CD4-positive, alpha-beta T cell treated with Interleukin-4 for 4 hours (primary cell): ENCODE data around the gene TEC.

ENCODE experiments used
- DNase-seq: peaks from one replicate; pipeline ENCODE4 v3.0.0-alpha.2; 2020

The TEC gene

DNA sequence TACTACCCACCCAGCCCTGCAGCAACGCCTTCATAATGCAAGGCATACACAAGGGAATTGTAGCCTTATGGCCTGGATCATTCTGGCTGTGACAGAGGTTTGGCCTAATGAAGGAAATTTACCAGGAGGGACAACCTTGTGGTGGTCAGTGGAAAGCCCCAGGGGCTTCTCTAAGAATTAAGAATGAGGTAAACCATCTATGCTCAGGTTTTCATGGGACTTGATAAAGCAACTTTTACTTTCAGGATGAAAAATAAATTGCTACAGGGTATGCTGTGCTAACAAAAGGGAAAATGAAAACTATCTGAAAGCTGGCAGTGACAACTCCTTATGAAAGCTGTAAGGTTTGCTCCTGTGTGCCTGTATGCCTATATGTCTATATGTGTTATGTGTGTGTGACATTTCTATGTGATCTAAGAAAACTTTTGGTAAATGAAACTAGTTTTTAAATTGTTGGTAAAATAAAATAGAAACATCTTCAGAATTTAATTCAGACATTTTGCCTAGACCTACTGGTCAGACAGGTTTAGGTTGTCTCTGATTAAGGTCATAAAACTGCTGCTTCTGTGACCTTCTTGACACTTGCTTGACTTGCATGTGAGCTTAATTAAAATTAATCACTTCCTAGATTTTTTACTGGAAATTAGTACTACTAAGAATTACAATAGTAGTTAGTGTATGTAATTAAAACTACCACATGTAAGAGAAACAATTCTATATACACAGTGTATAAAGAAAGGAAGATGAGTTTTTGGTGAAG is 115.7 kb downstream of the TEC start:
- no peak for DNase-seq

DNA sequence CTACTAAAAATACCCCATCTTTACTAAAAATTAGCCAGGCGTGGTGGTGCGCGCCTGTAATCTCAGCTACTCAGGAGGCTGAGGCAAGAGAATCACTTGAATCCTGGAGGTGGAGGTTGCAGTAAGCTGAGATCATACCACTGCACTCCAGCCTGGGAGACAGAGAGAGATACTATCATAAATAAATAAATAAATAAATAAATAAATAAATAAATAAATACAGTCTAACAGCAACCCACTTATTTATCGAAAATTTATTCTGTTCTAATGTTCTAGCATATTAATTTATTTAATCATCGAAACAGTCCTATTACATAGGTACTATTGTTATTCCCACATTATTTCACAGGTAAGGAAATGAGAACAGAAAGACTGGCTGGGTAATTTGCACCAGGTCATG is 117.4 kb downstream of the TEC start:
- no peak for DNase-seq

DNA sequence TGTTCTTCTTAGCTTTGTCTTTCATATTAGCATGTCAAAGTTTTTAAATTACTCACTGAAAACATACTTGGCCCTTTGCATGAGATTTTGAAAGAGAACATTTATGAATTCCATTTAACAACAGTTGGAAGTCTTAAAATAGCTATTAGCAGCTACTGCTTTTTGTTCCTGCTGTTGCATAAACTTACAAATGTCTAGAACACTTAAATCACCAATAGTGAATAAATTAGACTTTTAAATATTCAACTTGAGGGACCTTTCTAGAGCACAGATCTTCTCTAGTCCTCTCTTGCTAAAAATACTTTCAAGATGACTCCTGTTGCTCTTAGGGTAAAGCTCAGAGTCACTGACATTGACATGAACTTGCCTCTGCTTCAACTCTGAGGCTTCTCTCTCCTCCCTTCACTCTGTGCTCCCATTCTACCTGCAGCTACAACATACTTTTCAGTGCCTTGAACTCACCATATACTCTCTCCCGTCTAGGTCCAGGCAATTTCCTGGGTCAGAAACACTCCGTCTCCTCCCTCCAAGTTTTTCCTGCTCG is 119.7 kb downstream of the TEC start:
- DNase-seq: no peak

DNA sequence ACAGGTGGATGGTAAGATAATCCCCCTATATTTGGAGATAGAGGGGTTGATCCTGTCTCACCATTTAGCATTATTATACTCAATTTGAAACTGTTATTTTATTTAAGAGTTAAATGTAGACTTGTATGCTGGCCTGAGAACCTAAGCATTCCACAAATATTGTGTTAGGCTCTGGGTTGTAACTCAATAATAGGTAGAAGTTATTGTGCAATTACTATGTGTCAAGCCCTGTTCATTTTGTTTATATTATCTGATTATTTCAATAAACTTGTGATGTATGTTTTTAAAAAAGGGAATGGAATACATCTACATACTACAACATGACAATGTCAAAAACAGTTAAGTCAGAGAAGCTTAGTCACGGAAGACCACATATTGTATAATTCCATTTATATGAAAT is 122.0 kb downstream of the TEC start:
- DNase-seq: no peak

DNA sequence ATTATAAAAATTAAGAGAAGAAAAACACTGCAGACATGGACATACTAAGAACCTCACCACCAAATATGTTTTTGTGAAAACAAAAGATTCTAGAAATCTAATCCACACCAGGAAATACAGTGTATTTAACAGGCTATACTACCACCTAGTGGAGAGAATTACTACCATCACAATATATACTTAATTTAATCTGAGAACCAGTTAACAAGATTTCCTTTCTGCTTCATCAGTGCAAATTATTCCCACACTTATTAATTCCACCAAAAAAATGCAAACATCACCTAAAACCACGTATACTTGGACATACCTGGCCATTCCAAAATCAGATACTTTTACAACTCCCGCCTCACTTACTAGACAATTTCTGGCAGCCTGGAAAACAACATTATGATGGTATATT is 128.6 kb downstream of the TEC start:
- DNase-seq: peak; percentile 63

DNA sequence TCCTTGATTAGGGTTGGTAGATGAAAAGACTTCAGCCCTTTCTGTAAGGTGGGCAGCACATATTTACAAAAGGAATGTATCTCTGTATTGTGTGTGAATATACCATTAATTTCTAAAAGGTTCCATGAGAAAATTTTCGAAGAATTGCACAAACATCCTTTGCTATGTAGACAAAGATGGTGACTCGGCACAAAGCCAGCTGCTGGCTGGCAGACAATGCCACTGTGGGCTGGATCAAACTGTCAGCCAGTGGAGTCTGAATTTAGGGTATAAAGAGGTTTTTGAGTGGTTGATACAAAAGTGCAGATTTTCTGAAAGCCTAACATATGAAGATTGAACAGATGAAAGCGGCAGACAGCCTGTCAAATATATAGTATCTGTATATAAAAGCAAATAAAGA is 129.9 kb downstream of the TEC start:
- peak; percentile 37 for DNase-seq

DNA sequence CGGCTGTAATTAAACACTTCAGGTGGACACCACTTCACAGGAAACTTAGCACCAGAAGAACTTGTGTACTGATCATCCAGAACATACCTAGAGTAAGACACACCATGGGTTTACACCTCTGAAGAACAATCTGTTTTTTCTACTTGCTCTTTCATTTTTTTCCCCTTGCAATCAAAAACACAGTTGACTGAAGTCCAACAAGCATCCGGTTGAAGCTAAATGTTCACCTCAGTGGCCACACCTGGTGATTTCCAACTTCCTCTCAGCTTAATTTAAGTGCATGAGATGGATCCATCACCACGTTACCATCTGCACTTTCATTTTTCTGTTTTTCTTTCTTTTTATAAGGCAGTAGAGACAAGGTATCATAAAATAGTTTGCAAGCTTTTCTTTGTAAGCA is 130.7 kb downstream of the TEC start:
- DNase-seq: peak; percentile 70

DNA sequence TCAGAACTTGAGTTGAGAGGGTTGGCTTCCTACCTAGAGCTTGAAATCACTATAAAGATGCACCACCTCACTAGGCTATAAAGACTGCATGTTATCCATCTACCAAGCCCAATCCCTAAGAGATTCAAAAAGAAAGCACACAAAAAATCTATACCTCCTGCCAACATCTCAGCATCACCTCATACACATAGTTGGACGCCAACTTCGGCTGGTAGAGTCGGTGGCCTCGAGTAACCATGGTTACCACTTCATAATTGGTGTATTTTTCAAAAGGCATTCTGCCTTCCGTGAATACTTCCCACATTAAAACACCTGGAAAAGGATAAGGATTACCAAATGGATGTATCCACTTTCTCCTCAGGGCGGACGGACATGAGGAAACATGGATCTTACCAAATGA is 131.1 kb downstream of the TEC start:
- DNase-seq: no peak

DNA sequence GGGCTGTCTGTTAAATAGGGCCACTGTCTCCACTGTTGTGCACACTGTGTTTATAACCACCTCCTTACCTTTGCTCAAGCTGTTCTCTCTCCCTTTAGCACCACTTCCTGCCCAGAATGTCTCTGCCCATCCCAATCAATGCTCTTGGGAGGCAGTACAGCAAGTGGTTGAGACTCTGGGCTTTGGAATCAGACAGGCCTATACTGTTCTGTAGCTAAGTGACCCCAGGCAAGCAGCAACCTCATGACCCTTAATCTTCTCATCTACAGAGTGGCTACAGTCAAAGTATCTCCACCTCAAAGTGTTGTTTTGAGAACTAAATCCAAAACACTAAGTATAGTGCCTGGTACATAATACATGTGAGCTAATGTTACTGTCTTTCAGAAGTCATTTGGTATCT is 131.8 kb downstream of the TEC start:
- peak; percentile 20 for DNase-seq

DNA sequence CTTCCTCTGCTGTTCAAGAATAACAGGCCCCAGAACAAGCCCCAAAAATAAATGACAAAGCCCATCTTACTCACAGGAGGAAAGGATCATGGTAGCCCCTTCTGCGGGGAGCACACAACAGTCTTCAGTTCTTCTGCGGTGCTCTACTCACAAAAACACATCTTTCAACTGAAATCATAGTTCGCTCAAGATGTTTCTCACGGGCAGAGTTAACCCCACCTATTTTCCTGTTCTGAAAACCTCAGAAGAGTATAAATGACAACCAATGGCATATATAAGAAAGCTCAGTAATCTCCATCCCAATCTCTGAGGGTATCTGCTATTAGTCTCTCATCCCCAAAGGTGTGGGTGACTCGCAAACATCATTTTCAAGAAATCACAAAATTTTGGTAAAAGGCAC is 135.6 kb downstream of the TEC start, which contains the start of gene TXK:
Gene TXK, minus strand, starts transcription at position 170 of the 400 bp plus-strand sequence. Its CDS starts 80 bp downstream, at position 90.
- peak; percentile 77 for DNase-seq

DNA sequence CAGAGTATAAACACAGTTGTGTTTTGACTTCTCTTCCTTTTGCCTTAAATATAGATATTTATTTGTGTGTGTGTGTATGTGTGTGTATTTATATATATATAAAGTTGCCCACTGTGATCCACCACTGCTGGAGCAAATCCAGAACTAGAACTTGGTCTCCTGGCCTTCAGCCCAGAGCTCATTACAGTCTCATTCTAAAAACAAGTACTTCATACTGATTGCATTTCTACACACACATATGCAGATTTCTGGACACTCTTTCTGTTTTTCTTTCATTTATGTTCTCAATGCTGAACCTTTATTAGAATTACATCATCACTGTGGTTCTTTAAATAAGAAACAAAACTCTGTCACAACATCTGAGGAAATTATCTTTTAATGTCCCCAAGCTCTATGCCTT is 136.0 kb downstream of the TEC start:
- DNase-seq: no peak

DNA sequence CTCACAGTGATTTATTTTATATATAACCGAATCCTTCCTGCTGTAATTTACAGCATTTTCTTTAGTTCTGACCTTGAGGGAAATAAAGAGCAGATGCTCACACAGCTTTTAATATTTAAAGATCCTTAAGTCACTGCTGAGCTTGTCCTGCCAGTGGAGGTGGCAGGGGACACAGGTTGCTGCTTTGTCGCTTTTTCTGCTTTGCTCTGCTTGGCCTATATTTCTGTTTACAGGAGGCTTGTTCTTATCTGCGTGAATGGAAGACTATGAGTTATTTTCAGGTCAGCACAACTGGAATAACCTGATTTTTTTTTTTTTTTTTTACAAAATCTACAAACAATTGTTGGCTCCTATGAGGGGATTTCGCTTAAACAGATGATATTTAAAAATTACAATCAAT is 137.9 kb downstream of the TEC start:
- DNase-seq: no peak

DNA sequence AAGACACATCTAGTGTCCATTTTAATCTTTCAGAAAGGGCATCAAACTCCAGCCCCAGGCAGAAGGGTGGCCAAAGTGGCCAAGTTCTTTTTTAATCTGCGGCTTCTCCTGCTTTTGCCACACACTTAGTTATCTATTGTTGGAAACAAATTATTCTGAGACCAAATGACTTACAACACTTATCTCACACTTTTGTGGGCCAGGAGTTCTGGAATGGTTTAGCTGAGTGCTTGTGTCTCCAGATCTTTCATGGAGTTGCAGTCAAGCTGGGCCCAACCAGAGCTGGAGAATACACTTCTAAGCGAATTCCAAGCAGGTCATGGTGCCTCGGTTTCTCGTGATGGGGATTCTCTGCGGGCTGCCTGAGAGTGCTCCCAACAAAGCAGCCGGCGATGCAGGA is 139.5 kb downstream of the TEC start:
- no peak for DNase-seq

DNA sequence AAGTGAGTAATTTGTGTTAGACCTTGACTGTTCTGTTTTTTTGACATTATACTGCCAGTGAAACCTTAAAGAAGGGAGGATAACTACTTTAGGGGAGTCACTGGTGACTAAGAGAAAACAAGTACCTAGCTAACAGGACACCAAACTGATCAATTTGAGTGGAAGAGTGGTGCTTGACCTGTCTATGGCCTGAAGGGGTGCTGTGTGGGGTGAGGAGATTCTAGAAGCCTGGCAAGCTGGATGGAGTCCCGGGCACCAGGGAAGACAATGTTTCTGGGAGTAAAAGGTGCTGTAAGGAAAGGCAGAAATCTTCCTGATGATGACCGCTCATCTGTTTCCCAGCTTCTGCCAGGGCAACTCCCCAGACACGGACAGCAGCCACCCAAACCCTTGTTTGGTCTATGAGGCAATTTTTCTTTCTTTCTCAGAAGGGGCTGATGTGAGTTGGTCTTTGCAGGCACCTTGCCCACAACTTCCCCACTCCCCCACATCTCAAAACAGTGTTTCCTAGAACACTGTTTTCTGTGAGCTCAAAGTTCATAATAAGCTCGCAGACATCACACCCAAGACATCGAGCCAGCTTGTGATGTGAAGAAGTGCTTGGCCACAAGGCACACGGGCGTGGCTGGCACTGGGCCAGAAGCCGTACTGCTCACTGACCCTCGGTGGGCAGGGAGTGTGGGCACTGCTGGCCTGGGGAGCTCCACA is 140.2 kb downstream of the TEC start:
- peak; percentile 62 for DNase-seq

DNA sequence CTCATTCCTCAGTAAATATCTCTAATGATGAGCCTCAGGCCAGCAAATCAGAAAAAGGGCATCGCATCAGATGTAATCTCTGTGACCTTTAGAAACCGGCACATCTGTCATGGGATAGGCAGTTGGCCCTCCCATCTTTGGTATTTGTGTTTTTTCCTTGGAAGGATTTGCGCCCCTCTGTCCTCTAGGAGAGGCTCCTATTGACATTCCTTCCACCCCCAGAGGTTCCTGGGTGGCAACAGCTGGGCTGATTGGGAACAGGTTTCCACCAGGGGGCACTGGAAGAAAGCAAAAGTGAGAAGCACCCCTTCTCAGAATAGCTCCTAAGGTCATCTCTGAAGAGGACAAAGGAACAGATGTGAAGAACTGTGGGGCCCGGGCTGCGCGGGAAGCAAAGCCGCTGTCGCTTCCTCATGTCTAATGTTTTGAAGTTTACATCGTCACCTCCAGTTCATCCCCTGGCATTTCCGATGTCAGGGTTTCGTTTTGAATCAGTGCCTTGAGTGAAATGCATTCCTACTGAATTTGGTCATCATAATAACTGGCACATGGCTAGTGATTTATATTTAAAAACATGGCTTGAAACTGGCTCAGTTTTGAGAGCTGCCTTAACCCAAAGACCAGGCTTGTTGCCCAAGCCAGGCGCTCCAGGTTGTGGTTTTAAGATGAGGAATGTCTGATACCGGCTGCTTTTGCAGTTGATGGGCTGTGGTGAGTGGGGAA is 141.8 kb downstream of the TEC start:
- DNase-seq: peak; percentile 69

DNA sequence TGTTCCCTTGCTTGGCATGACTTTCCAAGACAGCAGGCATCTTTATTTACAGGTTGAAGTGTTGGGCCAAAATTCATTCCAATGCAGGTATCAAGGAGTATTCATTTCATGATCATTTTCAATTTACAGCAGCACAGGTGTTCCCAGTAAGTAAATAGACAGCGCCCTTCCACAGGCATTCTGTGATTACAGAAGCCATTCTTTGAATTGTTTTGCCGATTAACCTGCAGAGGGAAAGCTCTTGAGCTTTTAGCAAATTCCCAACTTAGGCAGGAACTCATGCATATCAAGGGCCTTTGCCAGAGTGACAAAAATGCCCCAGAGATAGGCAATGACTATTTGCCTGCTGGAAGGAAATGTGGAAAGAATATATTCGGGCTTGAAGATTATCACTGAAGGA is 142.4 kb downstream of the TEC start:
- no peak for DNase-seq

DNA sequence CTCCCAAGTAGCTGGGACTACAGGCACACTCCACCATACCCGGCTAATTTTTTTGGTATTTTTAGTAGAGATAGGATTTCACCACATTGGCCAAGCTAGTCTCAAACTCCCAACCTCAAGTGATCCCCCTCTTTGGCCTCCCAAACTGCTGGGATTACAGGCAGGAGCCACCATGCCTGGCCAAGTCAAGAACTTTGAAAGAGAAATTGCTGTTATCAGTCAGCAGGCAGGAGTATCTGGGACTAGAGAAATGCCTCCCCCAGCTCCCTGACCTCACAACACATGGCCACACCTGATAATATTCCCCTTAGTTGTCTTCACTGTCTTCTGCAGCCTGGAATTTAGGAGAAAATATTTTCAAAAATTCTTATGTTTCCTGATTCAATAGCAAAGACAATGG is 143.0 kb downstream of the TEC start:
- DNase-seq: no peak

DNA sequence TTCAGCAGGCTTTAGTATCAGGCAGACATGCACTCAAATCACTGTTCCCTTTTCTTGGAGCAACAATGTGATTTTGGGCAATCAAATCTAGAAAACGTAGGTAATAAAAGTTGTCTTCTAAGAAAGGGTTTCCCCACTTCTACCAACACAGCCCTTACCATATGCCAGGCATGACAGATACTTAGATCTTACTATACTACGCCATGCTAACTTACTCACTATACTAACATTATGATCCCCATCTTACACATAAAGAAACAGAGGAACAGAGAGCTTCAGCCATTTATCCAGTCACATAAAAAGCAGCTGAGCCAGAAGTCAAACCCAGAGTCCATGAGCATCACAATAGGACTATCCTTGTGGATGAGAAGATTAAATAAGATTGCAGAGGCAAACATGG is 144.8 kb downstream of the TEC start:
- no peak for DNase-seq

DNA sequence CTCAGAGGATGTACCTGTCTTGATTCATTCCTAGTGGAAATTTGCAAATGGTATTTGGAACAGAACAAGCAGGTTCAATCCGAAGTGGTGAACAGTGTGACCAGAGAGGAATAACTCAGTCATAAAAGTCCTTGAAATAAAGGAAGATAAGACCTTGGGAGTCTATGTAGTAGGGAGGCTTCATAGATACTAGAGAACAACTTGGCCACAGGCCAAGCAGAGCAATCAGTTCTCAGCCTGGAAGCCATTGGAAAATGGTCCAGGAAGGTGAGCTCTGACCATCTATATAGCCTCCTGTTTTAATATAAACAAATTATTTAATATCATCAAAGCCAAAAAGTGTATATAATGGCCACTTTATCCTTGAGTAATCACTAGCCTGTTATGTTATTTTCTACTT is 146.9 kb downstream of the TEC start:
- no peak for DNase-seq

DNA sequence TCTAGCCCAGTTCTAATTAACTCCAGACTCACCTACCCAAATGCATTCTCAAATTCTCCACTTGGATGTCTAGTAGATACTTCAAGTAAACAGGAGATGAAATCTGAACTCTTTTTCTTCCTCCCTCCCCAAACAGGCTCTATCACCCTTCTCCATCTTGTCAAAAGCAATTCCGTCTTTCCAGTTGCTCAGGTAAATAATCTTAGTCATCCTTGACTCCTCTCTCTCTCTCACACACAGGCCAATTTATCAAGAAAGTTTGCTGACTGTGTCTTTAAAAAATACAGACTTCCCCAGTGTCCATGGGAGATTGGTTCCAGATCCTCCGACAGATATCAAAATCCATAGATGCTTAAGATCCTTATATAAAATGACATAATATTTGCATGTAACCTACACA is 148.5 kb downstream of the TEC start:
- DNase-seq: no peak

DNA sequence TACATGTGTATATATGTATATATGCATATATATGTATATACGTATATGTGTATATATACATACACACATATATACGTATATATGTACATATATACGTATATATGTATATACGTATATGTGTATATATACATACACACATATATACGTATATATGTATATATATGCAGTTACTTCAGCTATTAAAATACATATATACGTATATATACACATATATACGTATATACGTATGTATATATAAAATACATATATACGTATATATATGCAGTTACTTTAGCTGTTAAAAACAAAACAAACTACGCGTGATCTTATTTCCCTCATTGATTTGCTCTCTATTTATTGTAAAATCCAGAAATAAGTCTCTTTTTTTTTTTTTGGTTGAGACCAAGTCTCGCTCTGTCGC is 149.5 kb downstream of the TEC start:
- DNase-seq: no peak

DNA sequence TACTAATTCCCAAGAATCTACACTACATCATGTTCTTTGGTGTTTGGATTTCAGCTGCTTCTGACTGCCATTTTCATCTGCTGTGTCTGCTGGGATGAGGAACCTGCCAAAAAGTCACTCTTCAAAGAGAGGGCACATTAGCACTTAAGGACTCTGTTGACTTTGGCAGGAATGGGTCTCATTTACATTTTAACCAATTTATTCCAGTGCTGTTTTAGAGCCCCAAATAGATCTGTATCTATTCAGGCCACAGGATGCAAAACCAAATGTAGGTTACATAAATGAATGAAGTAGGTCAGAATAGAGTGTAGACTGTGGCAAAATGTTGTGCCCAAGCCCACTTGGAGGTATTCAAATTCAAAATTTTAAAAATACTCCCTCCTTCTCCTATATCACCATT is 150.0 kb downstream of the TEC start:
- no peak for DNase-seq

DNA sequence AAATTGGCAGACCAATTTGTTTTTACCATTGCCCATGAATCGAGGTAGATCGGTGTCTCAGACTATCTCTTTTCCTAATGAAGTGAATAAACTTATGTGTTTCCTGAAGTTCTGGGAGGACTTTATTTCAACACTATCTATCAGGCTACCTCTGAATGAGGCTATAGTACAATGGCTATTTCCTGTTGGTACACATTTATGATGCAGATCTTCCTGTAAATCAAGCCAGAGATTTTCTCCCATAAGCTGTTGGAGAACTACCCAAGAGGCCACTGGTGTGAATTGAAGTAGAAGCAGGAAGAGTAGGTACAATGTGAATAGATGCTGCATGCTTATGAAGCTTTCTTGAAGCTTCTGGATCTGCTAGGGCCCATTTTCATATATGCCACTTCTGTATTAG is 151.6 kb downstream of the TEC start:
- no peak for DNase-seq

DNA sequence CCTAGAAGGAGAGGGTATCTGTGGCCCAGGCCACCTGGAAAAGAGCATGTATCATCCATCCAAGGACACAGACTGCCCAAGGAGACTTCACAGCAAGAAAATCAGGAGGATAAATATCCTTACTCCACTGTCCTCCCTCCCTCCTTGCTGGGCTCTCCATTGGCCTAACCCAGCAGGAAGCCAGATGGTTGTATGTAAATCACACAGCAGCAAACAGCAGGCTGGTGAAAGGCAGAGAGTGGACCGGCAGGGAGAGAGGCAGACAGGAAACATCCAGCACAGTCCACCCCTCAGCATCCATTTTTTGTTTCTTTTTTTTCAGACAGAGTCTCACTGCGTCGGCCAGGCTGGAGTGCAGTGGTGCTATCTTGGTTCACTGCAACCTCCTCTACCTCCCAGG is 153.1 kb downstream of the TEC start:
- no peak for DNase-seq
